Ishikawa (cell line): ENCODE measurements around the gene PPM1J.

Experiments used
- CEBPB ChIP-seq: IDR thresholded peaks from 2 replicates; pipeline ENCODE4 v1.6.1; 2012
- CREB1 ChIP-seq: IDR thresholded peaks from 2 replicates; pipeline ENCODE4 v1.6.1; 2012; ENCODE audit warnings: low read depth
- EP300 ChIP-seq: IDR thresholded peaks from 2 replicates; pipeline ENCODE4 v1.6.1; 2012; ENCODE audit warnings: borderline replicate concordance
- FOXM1 ChIP-seq: IDR thresholded peaks from 2 replicates; pipeline ENCODE4 v1.6.1; 2012; ENCODE audit warnings: low read depth, borderline replicate concordance
- NFIC ChIP-seq: IDR thresholded peaks from 2 replicates; pipeline ENCODE4 v1.6.1; 2012
- RAD21 ChIP-seq: IDR thresholded peaks from 2 replicates; pipeline ENCODE4 v1.6.1; 2012; ENCODE audit warnings: low read depth
- TAF1 ChIP-seq: IDR thresholded peaks from 2 replicates; pipeline ENCODE4 v1.6.1; 2012; ENCODE audit warnings: low read depth, mild to moderate bottlenecking
- TCF12 ChIP-seq: IDR thresholded peaks from 2 replicates; pipeline ENCODE4 v1.6.1; 2012; ENCODE audit warnings: low read depth
- TEAD4 ChIP-seq: IDR thresholded peaks from 2 replicates; pipeline ENCODE4 v1.6.1; 2012
- YY1 ChIP-seq: IDR thresholded peaks from 2 replicates; pipeline ENCODE4 v1.6.1; 2012; ENCODE audit warnings: low read depth
- ZBTB7A ChIP-seq: IDR thresholded peaks from 2 replicates; pipeline ENCODE4 v1.6.1; 2012; ENCODE audit warnings: low read depth
- TF ChIP-seq, protein P1 (sequence below): IDR thresholded peaks from 2 replicates; pipeline ENCODE4 v1.6.1; 2012
- TF ChIP-seq, protein P2 (sequence below): IDR thresholded peaks from 2 replicates; pipeline ENCODE4 v1.6.1; 2012; ENCODE audit warnings: low read depth, mild to moderate bottlenecking
- TF ChIP-seq, protein P3 (sequence below): IDR thresholded peaks from 2 replicates; pipeline ENCODE4 v1.6.1; 2012

PPM1J gene, protein sequence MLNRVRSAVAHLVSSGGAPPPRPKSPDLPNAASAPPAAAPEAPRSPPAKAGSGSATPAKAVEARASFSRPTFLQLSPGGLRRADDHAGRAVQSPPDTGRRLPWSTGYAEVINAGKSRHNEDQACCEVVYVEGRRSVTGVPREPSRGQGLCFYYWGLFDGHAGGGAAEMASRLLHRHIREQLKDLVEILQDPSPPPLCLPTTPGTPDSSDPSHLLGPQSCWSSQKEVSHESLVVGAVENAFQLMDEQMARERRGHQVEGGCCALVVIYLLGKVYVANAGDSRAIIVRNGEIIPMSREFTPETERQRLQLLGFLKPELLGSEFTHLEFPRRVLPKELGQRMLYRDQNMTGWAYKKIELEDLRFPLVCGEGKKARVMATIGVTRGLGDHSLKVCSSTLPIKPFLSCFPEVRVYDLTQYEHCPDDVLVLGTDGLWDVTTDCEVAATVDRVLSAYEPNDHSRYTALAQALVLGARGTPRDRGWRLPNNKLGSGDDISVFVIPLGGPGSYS

DNA sequence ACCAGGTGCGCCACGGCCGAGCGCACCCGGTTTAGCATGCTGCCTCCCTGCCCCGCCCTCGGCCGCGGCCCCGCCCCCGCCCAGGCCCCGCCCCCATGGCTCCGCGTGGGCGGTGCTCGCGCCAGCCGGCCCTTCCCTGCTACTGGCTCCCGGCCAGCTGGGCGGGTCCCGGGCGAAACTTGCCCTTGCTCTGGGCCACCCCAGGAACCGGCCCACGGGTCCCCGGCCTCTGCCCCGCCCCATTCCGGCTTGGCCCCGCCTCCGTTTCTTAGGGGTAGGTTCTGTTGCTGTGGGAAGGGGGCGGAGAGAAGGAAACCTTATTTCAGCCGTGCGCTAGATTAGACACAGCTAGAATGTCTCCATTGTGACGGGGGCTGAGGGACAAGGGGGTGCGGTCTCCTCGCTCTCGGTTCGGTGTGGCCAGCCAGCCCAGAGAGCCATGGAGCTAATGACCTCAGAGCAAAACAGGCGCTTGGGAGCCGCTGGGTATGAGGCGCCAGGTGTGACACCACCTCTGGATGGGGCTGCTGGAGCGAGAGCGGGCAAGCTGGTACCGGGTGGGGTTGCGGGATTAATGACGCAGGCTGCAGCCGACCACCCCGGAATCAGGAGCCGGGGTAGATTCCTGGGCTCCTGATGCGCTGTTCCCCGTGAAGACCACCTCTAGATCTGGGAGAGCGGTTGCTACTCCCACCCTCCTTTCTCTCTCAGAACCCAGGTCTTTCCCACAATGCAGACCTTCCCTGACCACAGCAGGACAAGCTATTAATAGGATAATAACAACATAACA, at the start of gene PPM1J:
Gene PPM1J, minus strand, starts transcription at position 69 of the 790 bp plus-strand sequence. Its CDS starts 31 bp downstream, at position 38.
- TF ChIP-seq TEAD4 (no peak), FOXM1 (no peak), NFIC (peak; percentile 61; the same call in 1 of the 2 replicates), RAD21 (no peak), ZBTB7A (no peak)
- TF ChIP-seq, protein P1, sequence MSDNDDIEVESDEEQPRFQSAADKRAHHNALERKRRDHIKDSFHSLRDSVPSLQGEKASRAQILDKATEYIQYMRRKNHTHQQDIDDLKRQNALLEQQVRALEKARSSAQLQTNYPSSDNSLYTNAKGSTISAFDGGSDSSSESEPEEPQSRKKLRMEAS = peak; percentile 11

DNA sequence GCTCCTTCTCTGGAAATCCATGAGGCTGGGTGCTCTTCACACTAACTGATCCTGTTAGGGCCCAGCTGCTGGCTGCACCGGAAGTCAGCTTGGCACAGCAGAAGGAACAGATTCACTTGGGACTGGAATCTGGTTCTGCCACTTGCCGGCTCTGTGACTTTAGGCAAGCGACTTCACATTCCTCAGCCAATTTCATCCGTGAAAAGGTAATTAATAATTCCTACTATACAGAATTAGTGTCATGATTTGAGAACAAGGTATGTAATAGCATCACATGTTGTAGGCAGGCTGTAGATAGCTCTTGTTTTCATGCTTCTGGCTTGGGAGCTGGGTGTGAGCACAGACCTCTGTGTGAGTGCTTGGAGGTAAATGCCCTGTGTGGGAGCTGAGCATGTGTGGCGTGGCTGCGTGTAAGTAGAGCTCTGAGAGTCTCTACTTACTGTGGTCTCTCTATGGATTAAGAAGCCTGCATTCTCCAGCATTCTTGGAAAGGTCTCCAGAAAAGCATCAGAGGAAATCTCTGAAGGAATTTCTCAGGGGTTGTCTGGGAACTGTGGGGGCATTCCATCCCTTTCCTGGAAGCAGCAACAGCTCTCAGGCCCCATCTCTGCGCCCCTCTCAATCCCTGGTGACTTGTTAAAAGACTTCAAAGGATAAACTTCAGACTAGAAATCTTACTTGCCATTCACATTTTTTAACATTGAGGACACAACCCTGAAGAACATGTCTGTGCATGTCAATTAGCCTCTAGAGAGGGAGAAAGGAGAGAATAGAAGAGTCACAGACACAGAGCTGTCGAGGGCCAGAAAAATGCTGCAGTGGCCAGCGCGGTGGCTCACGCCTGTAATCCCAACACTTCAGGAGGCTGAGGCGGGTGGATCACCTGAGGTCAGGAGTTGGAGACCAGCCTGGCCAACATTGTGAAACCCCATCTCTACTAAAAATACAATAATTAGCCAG, 47.7 kb upstream of the PPM1J start:
- no peak for TF ChIP-seq CREB1
- TF ChIP-seq EP300 = peak; percentile 43; the same call in 1 of the 2 replicates
- no peak for TF ChIP-seq TAF1
- TF ChIP-seq NFIC = peak; percentile 65
- no peak for TF ChIP-seq YY1
- TF ChIP-seq, protein P2, sequence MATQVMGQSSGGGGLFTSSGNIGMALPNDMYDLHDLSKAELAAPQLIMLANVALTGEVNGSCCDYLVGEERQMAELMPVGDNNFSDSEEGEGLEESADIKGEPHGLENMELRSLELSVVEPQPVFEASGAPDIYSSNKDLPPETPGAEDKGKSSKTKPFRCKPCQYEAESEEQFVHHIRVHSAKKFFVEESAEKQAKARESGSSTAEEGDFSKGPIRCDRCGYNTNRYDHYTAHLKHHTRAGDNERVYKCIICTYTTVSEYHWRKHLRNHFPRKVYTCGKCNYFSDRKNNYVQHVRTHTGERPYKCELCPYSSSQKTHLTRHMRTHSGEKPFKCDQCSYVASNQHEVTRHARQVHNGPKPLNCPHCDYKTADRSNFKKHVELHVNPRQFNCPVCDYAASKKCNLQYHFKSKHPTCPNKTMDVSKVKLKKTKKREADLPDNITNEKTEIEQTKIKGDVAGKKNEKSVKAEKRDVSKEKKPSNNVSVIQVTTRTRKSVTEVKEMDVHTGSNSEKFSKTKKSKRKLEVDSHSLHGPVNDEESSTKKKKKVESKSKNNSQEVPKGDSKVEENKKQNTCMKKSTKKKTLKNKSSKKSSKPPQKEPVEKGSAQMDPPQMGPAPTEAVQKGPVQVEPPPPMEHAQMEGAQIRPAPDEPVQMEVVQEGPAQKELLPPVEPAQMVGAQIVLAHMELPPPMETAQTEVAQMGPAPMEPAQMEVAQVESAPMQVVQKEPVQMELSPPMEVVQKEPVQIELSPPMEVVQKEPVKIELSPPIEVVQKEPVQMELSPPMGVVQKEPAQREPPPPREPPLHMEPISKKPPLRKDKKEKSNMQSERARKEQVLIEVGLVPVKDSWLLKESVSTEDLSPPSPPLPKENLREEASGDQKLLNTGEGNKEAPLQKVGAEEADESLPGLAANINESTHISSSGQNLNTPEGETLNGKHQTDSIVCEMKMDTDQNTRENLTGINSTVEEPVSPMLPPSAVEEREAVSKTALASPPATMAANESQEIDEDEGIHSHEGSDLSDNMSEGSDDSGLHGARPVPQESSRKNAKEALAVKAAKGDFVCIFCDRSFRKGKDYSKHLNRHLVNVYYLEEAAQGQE = no peak
- peak; percentile 73 for TF ChIP-seq TCF12
- no peak for TF ChIP-seq RAD21
- TF ChIP-seq, protein P1 = peak; percentile 44; the same call in 1 of the 2 replicates
- TF ChIP-seq, protein P3, sequence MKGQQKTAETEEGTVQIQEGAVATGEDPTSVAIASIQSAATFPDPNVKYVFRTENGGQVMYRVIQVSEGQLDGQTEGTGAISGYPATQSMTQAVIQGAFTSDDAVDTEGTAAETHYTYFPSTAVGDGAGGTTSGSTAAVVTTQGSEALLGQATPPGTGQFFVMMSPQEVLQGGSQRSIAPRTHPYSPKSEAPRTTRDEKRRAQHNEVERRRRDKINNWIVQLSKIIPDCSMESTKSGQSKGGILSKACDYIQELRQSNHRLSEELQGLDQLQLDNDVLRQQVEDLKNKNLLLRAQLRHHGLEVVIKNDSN = no peak; the same call in 1 of the 2 replicates
- TF ChIP-seq TEAD4 = peak; percentile 87

DNA sequence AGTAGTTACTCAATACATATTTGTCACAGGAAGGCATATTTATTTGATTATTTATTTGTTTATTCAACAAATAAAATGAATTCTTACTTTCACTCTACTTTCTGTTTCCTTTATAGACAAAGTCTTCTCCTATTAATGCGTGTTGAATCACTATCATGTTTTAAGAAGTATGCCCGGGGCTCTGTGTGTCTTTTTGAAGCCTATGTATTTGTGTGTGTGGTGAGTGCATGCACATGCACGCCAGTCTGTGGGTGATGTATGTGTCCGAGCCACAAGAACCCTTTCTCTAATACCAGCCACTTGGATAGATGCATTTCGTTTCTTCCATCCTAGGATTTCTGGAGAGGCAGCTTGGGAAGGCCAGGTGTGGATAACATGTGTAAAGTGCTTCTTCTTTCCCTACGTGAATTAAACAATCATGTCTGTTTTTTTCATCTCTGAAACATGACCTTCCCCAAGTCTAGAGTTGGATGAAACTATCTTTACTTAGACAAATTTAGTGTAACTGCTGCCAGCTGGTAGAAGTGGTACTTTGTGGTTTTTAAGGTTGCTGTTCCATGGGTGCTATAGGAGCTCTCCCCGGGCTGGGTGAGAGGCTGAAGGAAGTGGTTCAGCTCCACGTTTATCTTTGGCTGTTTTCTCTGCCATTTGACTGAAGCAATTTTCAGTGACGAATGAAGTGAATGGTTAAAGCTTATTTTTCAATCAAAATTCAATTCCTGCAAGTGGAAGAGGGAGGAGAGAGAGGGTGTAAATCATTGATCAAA, 46.8 kb upstream of the PPM1J start:
- TF ChIP-seq CEBPB = no peak
- TF ChIP-seq ZBTB7A = no peak
- TF ChIP-seq FOXM1 = no peak
- TF ChIP-seq, protein P2 = no peak
- no peak for TF ChIP-seq EP300
- no peak for TF ChIP-seq CREB1
- no peak for TF ChIP-seq YY1

DNA sequence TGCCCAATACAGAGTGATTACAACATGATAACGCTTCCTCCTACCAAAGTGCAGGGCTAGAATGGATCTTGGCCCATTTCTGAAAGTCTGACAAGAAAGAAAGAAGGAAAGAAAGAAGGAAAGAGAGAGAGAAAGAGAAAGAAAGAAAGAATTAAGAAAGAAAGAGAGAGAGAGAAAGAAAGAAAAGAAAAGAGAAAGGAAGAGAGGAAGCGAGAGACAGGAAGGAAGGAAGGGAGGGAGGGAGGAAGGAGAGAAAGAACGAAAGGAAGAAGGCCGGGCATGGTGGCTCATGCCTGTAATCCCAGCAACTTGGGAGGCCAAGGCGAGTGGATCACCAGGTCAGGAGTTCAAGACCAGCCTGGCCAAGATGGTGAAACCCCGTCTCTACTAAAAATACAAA, 44.1 kb upstream of the PPM1J start:
- TF ChIP-seq TAF1 = no peak
- TF ChIP-seq, protein P2 = no peak
- no peak for TF ChIP-seq ZBTB7A
- no peak for TF ChIP-seq RAD21
- TF ChIP-seq NFIC = no peak
